SK-N-SH treated with all-trans-retinoic acid at 6 μM for 48 hours (cell line): ENCODE data around the gene SLC28A1.

Experiments used
- ARNTL ChIP-seq: fragments of 450-650 bp; formaldehyde crosslinking; IDR thresholded peaks from 2 replicates; pipeline ENCODE4 v1.5.0; 2020; ENCODE audit warnings: low read depth, mild to moderate bottlenecking, moderate library complexity, borderline replicate concordance
- BACH2 ChIP-seq: fragments of 250-450 bp; sonication (Bioruptor Pico); IDR thresholded peaks from 2 replicates; pipeline ENCODE4 v1.9.0; 2021; ENCODE audit warnings: mild to moderate bottlenecking, borderline replicate concordance
- CSDC2 ChIP-seq: fragments of 250-450 bp; sonication (Bioruptor Pico); IDR thresholded peaks from 2 replicates; pipeline ENCODE4 v1.5.0; 2020; ENCODE audit warnings: mild to moderate bottlenecking, moderate library complexity
- OSR1 ChIP-seq: fragments of 250-450 bp; sonication (Bioruptor Pico); IDR thresholded peaks from 2 replicates; pipeline ENCODE4 v1.8.0; 2022; ENCODE audit warnings: moderate library complexity, mild to moderate bottlenecking, inconsistent platforms
- TCF4 ChIP-seq: fragments of 250-450 bp; sonication (Bioruptor Pico); IDR thresholded peaks from 2 replicates; pipeline ENCODE4 v1.8.0; 2021; ENCODE audit warnings: mild to moderate bottlenecking, moderate library complexity, borderline replicate concordance
- TOX ChIP-seq: fragments of 250-450 bp; sonication (Bioruptor Pico); IDR thresholded peaks from 2 replicates; pipeline ENCODE4 v1.8.0; 2021; ENCODE audit warnings: mild to moderate bottlenecking, moderate library complexity, borderline replicate concordance
- ZFP3 ChIP-seq: fragments of 250-450 bp; sonication (Bioruptor Pico); IDR thresholded peaks from 2 replicates; pipeline ENCODE4 v1.5.0; 2020; ENCODE audit warnings: mild to moderate bottlenecking, moderate library complexity
- ZNF70 ChIP-seq: fragments of 450-650 bp; formaldehyde crosslinking; IDR thresholded peaks from 2 replicates; pipeline ENCODE4 v1.5.0; 2020; ENCODE audit warnings: mild to moderate bottlenecking, moderate library complexity
- TF ChIP-seq, protein P1 (sequence below): fragments of 250-450 bp; sonication (Bioruptor Pico); IDR thresholded peaks from 2 replicates; pipeline ENCODE4 v1.8.0; 2020; ENCODE audit warnings: mild to moderate bottlenecking, moderate library complexity, borderline replicate concordance
- TF ChIP-seq, protein P2 (sequence below): fragments of 250-450 bp; sonication (Bioruptor Pico); IDR thresholded peaks from 2 replicates; pipeline ENCODE4 v1.5.0; 2020; ENCODE audit warnings: mild to moderate bottlenecking, moderate library complexity
- TF ChIP-seq, protein P3 (sequence below): fragments of 250-450 bp; sonication (Bioruptor Pico); IDR thresholded peaks from 2 replicates; pipeline ENCODE4 v1.8.0; 2021; ENCODE audit warnings: low read depth, mild to moderate bottlenecking, moderate library complexity, borderline replicate concordance
- TF ChIP-seq, protein P4 (sequence below): fragments of 250-450 bp; sonication (Bioruptor Pico); IDR thresholded peaks from 2 replicates; pipeline ENCODE4 v1.5.1; 2021; ENCODE audit warnings: mild to moderate bottlenecking, moderate library complexity

DNA sequence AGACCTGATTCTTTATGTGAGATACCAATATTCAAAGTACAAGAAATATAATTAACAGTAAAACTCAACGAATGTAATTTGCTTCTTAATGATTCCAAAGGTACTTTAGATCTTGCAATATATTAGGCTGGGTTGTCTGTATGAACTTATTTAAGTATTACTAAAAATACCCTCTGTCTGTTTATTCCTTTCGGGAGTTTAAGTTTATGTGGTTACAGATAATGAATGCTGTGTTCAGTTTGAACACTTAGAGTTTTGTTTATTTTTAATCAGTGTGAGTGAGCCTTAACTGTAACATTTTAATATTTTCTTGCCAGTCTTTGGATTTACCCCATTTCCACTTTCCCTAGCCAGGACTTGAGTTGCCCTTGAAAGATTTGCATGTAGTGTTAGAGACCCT, 100.7 kb downstream of the SLC28A1 start:
- TF ChIP-seq, protein P1, sequence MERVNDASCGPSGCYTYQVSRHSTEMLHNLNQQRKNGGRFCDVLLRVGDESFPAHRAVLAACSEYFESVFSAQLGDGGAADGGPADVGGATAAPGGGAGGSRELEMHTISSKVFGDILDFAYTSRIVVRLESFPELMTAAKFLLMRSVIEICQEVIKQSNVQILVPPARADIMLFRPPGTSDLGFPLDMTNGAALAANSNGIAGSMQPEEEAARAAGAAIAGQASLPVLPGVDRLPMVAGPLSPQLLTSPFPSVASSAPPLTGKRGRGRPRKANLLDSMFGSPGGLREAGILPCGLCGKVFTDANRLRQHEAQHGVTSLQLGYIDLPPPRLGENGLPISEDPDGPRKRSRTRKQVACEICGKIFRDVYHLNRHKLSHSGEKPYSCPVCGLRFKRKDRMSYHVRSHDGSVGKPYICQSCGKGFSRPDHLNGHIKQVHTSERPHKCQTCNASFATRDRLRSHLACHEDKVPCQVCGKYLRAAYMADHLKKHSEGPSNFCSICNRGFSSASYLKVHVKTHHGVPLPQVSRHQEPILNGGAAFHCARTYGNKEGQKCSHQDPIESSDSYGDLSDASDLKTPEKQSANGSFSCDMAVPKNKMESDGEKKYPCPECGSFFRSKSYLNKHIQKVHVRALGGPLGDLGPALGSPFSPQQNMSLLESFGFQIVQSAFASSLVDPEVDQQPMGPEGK = no peak
- TF ChIP-seq TOX = no peak
- TF ChIP-seq OSR1 (CRISPR knock-in tag) = no peak
- TF ChIP-seq ARNTL (CRISPR knock-in tag) = no peak
- TF ChIP-seq, protein P2, sequence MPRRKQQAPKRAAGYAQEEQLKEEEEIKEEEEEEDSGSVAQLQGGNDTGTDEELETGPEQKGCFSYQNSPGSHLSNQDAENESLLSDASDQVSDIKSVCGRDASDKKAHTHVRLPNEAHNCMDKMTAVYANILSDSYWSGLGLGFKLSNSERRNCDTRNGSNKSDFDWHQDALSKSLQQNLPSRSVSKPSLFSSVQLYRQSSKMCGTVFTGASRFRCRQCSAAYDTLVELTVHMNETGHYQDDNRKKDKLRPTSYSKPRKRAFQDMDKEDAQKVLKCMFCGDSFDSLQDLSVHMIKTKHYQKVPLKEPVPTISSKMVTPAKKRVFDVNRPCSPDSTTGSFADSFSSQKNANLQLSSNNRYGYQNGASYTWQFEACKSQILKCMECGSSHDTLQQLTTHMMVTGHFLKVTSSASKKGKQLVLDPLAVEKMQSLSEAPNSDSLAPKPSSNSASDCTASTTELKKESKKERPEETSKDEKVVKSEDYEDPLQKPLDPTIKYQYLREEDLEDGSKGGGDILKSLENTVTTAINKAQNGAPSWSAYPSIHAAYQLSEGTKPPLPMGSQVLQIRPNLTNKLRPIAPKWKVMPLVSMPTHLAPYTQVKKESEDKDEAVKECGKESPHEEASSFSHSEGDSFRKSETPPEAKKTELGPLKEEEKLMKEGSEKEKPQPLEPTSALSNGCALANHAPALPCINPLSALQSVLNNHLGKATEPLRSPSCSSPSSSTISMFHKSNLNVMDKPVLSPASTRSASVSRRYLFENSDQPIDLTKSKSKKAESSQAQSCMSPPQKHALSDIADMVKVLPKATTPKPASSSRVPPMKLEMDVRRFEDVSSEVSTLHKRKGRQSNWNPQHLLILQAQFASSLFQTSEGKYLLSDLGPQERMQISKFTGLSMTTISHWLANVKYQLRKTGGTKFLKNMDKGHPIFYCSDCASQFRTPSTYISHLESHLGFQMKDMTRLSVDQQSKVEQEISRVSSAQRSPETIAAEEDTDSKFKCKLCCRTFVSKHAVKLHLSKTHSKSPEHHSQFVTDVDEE = no peak
- TF ChIP-seq ZFP3 (CRISPR knock-in tag) = no peak
- no peak for TF ChIP-seq TCF4 (CRISPR knock-in tag)
- no peak for TF ChIP-seq ZNF70 (CRISPR knock-in tag)
- TF ChIP-seq, protein P3, sequence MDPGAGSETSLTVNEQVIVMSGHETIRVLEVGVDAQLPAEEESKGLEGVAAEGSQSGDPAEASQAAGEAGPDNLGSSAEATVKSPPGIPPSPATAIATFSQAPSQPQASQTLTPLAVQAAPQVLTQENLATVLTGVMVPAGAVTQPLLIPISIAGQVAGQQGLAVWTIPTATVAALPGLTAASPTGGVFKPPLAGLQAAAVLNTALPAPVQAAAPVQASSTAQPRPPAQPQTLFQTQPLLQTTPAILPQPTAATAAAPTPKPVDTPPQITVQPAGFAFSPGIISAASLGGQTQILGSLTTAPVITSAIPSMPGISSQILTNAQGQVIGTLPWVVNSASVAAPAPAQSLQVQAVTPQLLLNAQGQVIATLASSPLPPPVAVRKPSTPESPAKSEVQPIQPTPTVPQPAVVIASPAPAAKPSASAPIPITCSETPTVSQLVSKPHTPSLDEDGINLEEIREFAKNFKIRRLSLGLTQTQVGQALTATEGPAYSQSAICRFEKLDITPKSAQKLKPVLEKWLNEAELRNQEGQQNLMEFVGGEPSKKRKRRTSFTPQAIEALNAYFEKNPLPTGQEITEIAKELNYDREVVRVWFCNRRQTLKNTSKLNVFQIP (CRISPR knock-in tag) = no peak
- TF ChIP-seq, protein P4, sequence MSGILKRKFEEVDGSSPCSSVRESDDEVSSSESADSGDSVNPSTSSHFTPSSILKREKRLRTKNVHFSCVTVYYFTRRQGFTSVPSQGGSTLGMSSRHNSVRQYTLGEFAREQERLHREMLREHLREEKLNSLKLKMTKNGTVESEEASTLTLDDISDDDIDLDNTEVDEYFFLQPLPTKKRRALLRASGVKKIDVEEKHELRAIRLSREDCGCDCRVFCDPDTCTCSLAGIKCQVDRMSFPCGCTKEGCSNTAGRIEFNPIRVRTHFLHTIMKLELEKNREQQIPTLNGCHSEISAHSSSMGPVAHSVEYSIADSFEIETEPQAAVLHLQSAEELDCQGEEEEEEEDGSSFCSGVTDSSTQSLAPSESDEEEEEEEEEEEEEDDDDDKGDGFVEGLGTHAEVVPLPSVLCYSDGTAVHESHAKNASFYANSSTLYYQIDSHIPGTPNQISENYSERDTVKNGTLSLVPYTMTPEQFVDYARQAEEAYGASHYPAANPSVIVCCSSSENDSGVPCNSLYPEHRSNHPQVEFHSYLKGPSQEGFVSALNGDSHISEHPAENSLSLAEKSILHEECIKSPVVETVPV (CRISPR knock-in tag) = no peak
- TF ChIP-seq CSDC2 (CRISPR knock-in tag) = no peak
- TF ChIP-seq BACH2 (CRISPR knock-in tag) = no peak
